Thoracic aorta (tissue), 2 donors: ENCODE data around the gene CALR. TPM values are rescaled to one million over a fixed set of nuclear protein-coding genes. Genes with fewer than 3 reads are reported as not detected.

ENCODE experiments used
- ATAC-seq: fragments of 150-250 bp; one replicate; pipeline ENCODE4 v1.8.0; 2017; ENCODE audit warnings: low read depth; ENCODE audit not compliant: insufficient number of reproducible peaks, low FRiP score
- DNase-seq: peaks from one replicate; pipeline ENCODE4 v3.0.0-alpha.2; 2020; ENCODE audit warnings: low spot score
- H3K27ac ChIP-seq, 2 donors: fragments of 200-600 bp; sonication (generic); 1 replicate in 1 of 2; 2 replicates in 1 of 2; pipeline ENCODE4 v1.5.1; 2016; ENCODE audit warnings: mild to moderate bottlenecking in 2 of 2, moderate library complexity in 2 of 2
- H3K27me3 ChIP-seq: fragments of 200-600 bp; sonication (generic); replicated peaks from 2 replicates; pipeline ENCODE4 v1.6.0; 2016; ENCODE audit warnings: mild to moderate bottlenecking; ENCODE audit not compliant: insufficient read depth
- H3K36me3 ChIP-seq: fragments of 200-600 bp; sonication (generic); one replicate; pipeline ENCODE4 v1.5.1; 2016
- H3K4me1 ChIP-seq, 2 donors: fragments of 200-600 bp; sonication (generic); 1 replicate in 1 of 2; 2 replicates in 1 of 2; pipeline versions ENCODE4 v1.5.1 to v1.6.0; 2016; ENCODE audit warnings: low read depth in 2 of 2, mild to moderate bottlenecking in 1 of 2; ENCODE audit not compliant: control insufficient read depth in 1 of 2
- H3K4me3 ChIP-seq: fragments of 200-600 bp; sonication (generic); 2 replicates; pipeline ENCODE4 v1.5.1; 2016; ENCODE audit warnings: mild to moderate bottlenecking
- H3K9me3 ChIP-seq: fragments of 200-600 bp; sonication (generic); 2 replicates; pipeline ENCODE4 v1.5.1; 2016
- total RNA-seq, 2 donors: library from RNA; depleted of rRNA; stranded (reverse); fragments of >200 nt; gene quantifications; one replicate each; pipeline versions ENCODE4 v1.1.0 to v1.2.3, GENCODE V29; 2016
- TF ChIP-seq, protein P1 (sequence below): fragments of 200-600 bp; sonication (generic); IDR thresholded peaks from one replicate; pipeline ENCODE4 v1.5.1; 2019; ENCODE audit warnings: antibody characterized with exemption

The CALR gene
- total RNA-seq, 2 donors from 2014 or later: 415 to 467 TPM

DNA sequence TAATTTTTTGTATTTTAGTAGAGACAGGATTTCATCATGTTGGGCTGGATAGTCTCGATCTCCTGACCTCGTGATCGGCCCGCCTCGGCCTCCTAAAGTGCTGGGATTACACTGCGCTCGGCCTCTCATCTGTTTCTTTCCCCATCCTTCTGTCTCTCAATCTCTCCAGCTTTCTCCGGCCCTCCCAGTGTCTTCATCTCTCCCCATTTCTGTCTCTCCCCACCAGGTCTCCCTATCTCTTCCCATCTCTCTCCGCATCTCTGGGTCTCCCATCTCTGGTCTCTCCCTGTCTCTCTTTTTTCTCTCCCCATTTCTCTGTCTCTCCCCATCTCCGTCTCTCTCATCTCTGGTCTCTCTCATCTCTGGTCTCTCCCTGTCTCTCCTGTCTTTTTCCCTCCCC is 44.7 kb downstream of the CALR start:
- no peak for DNase-seq
- no peaks in the 10 kb centered on the region for H3K36me3 ChIP-seq
- H3K9me3 ChIP-seq: no peaks in the 10 kb centered on the region
- H3K4me3 ChIP-seq: peak overlapping the region; percentile 62
- ATAC-seq: no peak
- H3K4me1 ChIP-seq: peaks cover 0 to 5% of the 10 kb centered on the region in 2 donors
- TF ChIP-seq, protein P1, sequence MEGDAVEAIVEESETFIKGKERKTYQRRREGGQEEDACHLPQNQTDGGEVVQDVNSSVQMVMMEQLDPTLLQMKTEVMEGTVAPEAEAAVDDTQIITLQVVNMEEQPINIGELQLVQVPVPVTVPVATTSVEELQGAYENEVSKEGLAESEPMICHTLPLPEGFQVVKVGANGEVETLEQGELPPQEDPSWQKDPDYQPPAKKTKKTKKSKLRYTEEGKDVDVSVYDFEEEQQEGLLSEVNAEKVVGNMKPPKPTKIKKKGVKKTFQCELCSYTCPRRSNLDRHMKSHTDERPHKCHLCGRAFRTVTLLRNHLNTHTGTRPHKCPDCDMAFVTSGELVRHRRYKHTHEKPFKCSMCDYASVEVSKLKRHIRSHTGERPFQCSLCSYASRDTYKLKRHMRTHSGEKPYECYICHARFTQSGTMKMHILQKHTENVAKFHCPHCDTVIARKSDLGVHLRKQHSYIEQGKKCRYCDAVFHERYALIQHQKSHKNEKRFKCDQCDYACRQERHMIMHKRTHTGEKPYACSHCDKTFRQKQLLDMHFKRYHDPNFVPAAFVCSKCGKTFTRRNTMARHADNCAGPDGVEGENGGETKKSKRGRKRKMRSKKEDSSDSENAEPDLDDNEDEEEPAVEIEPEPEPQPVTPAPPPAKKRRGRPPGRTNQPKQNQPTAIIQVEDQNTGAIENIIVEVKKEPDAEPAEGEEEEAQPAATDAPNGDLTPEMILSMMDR: no peak
- H3K27me3 ChIP-seq: no peaks in the 10 kb centered on the region
- H3K27ac ChIP-seq: no peak overlapping the region

DNA sequence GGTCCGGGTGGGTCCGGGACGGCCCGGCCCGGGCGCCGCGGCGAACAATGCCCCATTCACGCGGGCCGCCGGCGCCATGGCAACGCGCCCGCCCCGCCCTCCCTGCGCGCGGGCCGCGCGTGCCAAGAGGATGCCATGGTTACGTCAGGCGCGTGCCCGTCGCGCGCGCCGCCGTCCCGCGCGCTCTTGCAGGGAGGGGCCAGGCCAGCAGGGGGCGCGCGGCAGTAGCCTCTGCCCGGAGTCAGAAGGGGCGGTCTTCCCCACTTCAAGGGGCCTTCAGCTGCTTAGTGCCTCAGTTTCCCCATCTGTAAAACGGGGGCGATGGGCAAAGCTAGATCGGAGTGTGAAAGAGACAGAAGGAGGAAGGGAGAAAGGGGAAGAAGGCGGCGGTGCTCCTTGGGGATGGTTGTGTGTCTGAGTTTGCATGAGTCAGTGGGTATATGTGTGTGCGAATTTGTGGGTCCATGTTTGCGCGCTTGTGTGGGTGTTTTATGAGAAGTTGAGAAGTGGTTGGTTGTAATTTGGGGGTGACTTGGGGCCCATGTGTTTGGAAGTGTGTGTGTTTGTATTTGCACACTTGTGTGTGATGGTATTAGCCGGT is 45.2 kb downstream of the CALR start:
- TF ChIP-seq, protein P1: peak; percentile 96
- DNase-seq: no peak
- peak overlapping the region; percentile 62 for H3K4me3 ChIP-seq

DNA sequence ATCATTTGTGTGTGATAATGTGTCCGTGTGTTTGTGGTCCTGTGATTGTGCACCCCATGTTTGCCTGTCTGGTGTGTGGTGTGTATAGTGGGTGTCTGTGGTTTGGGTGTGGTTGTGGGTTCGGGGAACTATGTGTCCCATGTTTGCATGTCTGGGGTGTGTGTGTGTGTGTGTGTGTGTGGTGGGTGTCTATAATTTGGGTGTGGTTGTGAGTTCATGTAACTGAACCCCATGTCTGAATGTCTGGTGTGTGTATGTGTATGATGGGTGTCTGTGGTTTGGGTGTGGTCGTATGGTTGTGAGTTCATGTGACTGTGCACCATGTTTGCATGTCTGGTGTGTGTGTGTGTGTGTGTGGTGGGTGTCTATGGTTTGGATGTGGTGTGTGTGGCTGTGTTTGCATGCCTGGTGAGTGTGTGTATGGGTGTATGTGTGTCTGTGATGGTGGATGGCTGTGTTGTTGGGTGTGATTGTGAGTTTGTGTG is 45.8 kb downstream of the CALR start:
- peaks cover 0 to 5% of the 10 kb centered on the region in 2 donors for H3K4me1 ChIP-seq
- H3K27me3 ChIP-seq: no peaks in the 10 kb centered on the region
- no peak overlapping the region for H3K4me3 ChIP-seq
- H3K36me3 ChIP-seq: no peaks in the 10 kb centered on the region
- TF ChIP-seq, protein P1: no peak
- no peak for DNase-seq
- peak; percentile 10 for ATAC-seq
- H3K9me3 ChIP-seq: no peaks in the 10 kb centered on the region
- no peak overlapping the region for H3K27ac ChIP-seq

More for the DNA sequence above, 45.2 kb downstream of the CALR start:
- H3K36me3 ChIP-seq: no peaks in the 10 kb centered on the region
- H3K27me3 ChIP-seq: no peaks in the 10 kb centered on the region
- peaks cover 0 to 5% of the 10 kb centered on the region in 2 donors for H3K4me1 ChIP-seq
- H3K9me3 ChIP-seq: no peaks in the 10 kb centered on the region
- no peak overlapping the region for H3K27ac ChIP-seq
- ATAC-seq: peak; percentile 43

DNA sequence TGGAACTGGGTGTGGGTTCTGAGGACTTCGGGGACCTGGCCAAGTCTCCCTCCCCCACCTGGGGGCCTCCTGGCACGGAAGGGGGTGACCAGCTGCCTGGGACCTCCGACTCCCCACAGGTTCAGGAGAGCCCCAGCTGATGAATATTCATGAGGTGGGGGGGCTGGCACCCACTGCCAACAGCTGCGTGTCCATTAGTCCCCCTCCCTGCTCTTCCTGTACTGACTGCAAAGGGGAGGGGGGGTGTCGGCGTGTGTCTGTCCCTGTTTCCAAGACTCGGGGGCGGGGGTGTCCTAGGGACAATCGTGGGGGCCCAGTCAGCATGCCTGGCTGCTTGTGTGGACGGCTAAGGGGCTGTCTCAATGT is 46.3 kb downstream of the CALR start:
- TF ChIP-seq, protein P1: no peak
- H3K27ac ChIP-seq: no peak overlapping the region
- peaks cover 0 to 5% of the 10 kb centered on the region in 2 donors for H3K4me1 ChIP-seq
- ATAC-seq: no peak
- no peaks in the 10 kb centered on the region for H3K9me3 ChIP-seq
- H3K27me3 ChIP-seq: no peaks in the 10 kb centered on the region
- no peaks in the 10 kb centered on the region for H3K36me3 ChIP-seq
- no peak for DNase-seq
- H3K4me3 ChIP-seq: no peak overlapping the region

DNA sequence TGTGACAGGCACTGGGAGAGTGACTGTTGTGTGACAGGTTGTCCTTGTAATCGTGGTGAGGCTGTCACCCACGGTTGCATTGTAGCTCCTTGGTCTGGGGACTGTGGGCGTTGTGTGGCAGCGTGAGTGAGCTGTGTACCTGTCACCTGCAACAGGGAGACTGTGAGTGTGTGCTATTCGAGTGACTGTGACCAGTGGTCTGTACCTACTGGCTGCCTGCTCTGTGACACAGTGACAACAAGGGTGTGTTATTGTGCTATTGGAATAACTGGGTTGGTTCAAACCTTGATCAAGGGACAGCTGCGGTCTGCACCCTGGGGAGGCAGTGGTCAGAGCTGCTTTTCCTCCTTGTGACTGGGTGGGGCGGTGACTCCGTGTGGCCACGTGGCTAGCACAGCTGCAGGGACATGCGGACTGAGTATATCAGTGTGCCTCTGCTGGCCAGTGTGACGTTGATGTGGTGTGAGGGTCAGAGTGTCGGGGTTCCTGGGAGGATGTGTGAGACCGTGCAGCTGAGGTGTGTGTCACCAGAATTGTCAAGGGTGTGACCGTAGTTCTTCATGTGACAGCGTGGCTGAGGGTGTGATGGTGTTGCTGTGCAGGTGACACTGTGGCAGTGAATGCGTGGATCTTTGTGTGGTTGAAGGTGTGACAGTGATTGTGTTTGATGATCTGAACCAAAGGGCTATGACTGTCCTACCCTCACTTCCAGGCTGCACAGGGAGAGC is 46.8 kb downstream of the CALR start:
- no peaks in the 10 kb centered on the region for H3K36me3 ChIP-seq
- no peak overlapping the region for H3K27ac ChIP-seq
- H3K4me3 ChIP-seq: no peak overlapping the region
- no peaks in the 10 kb centered on the region for H3K27me3 ChIP-seq
- TF ChIP-seq, protein P1: no peak
- ATAC-seq (no peak), DNase-seq (no peak)
- H3K9me3 ChIP-seq: no peaks in the 10 kb centered on the region
- peaks cover 0 to 5% of the 10 kb centered on the region in 2 donors for H3K4me1 ChIP-seq
